Measurements from ENCODE around the gene SERPINI2.

The SERPINI2 gene, protein sequence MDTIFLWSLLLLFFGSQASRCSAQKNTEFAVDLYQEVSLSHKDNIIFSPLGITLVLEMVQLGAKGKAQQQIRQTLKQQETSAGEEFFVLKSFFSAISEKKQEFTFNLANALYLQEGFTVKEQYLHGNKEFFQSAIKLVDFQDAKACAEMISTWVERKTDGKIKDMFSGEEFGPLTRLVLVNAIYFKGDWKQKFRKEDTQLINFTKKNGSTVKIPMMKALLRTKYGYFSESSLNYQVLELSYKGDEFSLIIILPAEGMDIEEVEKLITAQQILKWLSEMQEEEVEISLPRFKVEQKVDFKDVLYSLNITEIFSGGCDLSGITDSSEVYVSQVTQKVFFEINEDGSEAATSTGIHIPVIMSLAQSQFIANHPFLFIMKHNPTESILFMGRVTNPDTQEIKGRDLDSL

DNA sequence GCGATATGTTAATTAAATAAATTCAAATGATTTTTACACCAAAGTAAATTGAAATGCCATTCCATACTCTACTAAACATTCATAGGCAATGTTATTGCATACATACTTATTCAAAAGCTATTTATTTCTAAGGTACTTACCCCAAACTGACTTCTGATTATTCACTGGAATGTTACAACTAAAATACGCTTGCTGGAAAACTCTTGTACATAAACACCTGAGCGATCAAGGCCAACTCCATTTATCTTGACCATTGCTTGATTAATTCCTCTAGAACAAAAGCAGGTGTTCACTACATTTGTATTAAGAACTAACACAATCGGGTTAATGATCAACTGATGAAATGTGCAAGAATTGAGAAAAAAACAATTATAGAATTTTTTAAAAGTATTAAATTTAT is at the start of gene SERPINI2:
TSS of gene SERPINI2 (minus strand) at position 180 of the 400 bp plus-strand sequence. CDS start 2,208 bp downstream, outside the sequence.
- no peak for DNase-seq (ENCODE audit: low spot score)

DNA sequence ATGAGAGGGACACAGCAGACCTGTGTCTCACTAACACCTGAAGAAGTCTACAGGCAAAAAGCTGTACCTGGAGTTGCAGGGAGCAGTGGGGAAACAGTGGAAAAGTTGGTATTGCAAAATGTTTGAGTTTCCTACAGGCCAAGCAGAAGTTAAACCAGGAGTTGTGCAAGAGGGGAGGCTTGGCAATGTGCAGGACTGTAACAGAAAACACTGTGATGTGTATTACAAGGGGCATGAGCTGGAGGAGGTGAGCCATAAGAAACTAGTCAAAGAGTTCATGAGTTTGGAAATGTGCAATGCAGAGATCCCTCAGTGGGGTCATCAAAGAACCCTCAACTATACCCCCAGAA is 47.1 kb upstream of the SERPINI2 start:
- DNase-seq (ENCODE audit: low spot score), result no peak

DNA sequence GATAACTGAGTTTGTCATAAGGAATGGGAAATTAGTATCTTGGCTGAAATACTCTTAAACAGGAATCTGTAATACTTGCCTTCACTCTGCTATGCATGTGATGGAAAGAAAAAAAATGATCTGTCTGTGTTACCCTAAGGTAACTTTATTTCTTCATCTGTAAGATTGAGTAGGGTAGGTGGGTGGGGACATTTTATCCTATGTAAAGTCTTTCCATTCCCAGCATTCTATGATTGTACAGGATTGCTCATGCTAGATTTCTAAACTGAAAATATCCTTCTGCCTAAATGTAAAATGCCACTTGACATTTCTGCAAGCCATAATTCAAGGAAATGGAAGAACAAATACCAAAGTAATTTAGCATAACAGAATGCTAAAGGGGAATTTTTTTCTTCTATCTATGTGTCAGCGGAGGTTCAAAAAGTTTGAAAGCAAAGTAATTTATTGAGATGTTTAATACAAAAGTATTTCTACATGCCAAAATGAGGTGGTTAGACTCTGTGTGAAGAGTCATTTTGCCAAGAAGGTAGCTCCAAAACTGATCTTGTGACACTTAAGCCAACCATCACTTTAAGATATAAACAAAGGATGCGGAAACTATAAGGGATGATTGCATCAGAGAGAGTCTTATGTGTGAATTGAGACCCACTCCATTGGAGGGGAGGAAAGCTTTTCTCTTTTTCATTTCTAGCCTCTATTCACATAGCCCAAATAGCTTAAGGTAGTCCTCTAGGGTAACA is 46.6 kb upstream of the SERPINI2 start:
- DNase-seq (ENCODE audit: low spot score), result no peak

DNA sequence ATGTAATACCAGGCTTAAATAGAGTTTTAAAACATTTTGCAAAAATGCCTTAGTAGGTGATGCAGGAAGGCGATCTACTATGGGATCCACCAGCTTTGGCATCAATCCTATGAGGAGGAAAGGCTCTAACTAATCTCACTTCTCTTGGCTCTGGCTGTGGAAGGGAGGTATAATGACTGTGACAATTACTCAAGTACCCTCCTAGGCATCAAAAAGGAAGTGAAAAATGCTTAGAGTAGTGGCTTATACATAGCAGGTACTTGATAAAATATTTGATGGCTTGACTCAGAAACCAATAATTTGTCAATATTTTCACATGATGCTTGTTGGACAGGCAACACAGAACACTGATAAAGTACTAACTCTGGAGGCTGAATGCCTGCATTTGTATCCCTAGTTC is 34.1 kb upstream of the SERPINI2 start:
- DNase-seq (ENCODE audit: low spot score), result no peak

DNA sequence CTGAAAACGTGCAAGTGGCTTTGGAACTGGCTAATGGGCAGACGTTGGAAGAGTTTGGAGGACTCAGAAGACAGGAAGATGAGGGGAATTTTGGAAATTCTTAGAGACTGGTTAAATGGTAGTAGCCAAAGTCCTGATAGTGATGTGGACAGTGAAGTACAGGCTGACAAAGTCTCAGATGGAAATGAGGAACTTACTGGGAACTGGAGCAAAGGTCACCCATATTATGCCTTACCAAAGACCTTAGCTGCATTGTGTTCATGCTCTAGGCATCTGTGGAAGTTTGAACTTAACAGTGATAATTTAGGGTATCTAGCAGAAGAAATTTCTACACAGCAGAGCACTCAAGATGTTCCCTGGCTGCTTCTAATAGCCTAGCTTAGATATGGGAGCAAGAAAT is 28.6 kb upstream of the SERPINI2 start:
- DNase-seq (ENCODE audit: low spot score), result no peak

DNA sequence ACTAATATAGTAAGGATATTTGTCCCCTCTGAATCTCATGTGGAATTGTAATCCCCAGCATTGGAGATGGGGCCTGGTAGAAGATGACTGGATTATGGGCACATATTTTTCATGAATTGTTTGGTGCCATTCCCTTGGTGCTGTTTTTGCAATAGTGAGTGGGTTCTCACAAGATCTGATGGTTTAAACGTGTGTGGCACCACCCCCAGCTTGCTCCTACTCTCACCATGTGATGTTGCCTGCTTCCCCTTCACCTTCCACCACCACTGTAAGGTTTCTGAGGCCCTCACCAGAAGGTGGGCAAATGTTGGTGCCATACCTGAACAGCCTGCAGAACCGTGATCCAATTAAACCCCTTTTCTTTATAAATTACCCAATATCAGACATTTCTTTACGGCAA is 28.1 kb upstream of the SERPINI2 start:
- DNase-seq (ENCODE audit: low spot score), result no peak

DNA sequence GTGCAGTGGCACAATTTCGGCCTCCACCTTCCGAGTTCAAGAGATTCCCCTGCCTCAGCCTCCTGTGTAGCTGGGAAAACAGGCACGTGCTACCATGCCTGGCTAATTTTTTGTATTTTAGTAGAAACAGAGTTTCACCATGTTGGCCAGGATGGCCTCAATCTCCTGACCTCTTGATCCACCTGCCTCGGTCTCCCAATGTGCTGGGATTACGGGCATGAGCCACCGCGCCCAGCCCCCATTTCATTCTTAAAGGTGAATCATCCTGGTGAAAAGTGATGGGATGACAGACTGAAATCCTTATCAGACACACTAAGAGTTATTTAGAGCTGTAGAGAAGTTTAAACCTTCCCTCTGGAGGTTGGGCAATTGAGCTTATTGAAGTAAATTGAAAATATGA is 24.1 kb upstream of the SERPINI2 start:
- no peak for DNase-seq (ENCODE audit: low spot score)

DNA sequence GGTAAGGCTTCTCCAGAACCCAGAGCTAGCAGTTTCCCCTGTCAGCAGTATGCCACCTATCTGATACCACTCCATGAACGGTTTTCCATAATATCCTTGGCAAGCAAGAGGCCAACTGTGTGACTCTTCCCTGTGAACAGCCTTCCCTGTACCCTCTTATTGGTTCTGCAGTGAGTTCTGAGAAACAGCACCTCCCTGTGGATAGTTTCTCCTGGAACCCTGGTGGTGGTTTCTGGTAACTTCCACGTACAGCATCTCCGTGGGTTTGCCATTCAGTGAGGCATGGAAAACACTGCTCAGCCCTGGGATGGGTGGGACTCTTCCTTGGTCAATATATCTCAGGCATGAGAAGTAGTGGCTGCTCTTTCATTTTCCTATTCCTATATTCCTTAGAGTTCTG is 19.4 kb upstream of the SERPINI2 start:
- no peak for DNase-seq (ENCODE audit: low spot score)

DNA sequence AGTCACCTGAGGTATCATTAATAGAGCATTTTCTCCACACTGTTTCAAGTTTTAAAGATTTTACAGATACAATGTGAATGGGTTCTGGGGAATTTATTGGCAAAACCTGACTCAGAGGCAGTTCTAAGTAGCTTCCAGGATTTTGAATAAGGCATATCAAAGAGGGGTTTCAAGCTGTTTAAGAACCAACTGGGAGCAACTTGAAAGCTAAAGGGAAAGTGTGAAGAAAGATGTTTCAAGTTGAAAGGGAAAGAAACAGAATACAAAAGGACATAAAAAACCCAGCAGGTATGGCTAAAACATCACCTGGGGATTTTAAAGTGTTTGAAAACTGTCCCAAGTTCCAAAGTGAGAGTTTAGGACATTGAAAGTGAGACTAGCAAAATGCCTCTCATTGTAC is 17.8 kb upstream of the SERPINI2 start:
- DNase-seq (ENCODE audit: low spot score), result no peak

DNA sequence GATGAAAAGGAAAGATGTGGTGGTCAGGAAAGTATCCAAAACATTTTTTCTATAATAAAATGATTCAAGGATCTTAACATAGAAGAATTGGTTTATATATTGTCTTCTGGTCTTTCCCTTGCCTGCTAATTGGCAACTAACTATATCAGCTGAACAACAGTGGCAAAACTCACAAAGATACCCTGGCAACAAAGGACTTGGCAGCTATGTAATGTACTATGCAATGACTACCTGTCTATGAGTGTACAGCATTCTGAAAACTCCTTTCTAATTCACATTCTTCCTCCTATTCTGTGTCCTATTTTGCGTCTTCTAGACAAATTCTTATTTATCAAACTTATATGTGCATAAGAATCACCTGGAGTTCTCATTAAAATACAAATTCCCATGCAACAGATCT is 15.7 kb upstream of the SERPINI2 start:
- DNase-seq (ENCODE audit: low spot score), result no peak

DNA sequence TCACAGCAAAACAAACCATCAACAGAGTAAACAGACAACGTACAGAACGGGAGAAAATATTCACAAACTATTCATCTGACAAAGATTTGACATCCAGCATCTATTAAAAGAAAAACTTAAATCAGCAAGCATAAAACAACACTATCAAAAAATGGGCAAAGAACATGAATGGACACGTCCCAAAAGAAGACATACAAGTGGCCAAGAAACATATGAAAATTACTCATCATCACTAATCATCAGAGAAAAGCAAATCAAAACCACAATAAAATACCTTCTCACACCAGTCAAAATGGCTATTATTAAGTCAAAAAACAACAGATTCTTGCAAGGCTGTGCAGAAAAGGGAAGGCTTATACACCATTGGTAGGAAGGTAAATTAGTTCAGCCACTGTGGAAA is 13.7 kb upstream of the SERPINI2 start:
- no peak for DNase-seq (ENCODE audit: low spot score)

DNA sequence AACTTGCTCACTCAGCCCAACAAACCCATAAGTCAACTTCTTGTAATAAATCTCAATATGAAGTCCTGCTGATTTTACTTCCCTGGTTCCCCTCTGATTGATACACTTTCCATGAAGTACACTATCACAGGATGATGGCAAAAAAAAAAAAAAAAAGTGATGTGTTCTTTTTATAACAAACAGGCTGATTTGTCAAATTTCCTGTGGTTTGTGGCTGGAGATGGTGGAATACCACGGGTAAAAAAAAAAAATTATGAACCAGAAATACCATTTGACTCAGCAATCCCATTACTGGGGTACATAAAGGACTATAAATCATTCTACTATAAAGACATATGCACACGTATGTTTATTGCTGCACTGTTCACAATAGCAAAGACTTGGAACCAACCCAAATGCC is 10.7 kb upstream of the SERPINI2 start:
- no peak for DNase-seq (ENCODE audit: low spot score)

DNA sequence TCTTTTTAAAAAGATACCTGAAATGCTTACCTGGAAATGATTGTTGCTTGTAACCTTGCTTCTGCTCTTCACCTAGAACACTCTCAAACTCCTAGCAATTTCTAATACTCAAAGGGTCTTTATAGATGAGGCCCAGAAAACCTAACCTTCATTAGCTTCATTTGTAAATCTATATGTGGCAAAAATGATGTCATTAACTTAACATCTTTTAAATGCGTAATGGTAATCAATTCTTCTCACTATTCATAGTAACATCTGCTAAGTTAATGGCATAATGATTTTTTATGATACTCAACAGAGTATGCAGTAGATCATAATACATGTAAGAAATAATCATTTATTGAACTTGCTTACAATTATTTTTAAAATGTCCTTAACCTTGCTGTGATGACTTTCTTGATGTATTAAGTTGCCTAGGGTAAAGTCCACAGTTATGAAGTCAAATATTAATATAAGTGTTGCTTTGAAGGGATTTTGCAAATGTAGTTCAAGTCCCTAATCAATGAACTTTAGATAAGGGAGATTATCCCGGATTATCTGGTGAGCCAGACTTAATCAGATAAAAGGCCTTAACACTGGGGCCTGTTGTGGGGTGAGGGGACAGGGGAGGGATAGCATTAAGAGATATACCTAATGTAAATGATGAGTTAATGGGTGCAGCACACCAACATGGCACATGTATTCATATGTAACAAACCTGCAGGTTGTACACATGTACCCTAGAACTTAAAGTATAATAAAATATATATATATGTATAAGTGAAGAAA is 10.1 kb upstream of the SERPINI2 start:
- no peak for DNase-seq (ENCODE audit: low spot score)

DNA sequence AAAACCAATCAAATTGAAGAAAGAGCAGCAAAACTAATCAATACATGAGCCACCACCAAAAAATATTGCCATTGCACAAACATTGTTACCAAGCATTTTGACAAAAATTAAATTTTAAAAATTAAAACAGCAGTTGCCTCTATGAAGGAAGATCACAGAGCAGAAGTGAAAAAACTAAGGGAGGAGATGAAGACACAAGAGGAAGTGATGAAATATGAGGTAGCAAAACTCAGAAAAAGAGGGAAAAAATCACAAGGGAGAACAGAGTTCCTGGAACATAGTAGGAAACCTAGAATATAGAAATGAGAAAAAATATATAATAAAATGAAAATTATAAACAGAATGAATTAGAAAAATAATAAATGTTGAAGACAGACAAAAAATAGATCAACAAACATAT is 7.3 kb upstream of the SERPINI2 start:
- no peak for DNase-seq (ENCODE audit: low spot score)

DNA sequence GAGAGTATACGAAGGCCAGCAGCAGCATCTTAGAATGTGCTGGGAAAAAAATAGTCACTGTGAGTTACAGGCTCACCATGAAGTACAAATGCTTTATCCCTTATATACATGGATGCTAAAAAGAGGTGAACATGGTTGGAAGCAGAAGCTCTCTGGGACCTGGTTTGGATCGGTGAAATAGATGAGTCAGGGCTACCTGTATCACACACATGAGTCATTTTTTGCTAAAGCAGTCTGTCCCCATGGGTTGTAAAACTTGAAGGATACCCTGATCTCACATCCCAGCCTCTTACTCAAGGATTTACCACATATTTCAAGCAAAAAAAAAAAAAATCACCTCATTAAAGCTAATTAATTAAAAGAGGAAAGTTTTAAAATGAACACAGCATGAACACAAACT is 6.9 kb upstream of the SERPINI2 start:
- DNase-seq (ENCODE audit: low spot score), result no peak

DNA sequence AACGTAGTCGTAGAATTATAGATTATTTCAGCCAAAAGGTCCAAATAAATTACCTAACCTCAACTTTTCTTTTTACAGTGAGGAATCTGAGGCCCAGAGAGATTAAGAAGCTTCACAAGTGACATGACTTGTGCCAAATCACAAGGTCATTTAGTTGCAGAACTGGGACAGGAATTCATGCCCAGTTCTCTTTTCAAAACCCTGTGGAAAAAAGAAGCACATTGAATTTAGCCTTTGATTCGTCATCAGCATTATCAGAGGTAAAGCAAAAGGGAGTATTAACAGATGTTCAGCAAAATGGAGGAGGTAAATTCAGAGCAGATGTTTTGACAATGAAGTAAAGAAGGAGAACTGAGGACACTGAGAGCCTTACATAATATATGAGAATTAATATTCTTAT is 4.5 kb downstream of the SERPINI2 start:
- no peak for DNase-seq (ENCODE audit: low spot score)

DNA sequence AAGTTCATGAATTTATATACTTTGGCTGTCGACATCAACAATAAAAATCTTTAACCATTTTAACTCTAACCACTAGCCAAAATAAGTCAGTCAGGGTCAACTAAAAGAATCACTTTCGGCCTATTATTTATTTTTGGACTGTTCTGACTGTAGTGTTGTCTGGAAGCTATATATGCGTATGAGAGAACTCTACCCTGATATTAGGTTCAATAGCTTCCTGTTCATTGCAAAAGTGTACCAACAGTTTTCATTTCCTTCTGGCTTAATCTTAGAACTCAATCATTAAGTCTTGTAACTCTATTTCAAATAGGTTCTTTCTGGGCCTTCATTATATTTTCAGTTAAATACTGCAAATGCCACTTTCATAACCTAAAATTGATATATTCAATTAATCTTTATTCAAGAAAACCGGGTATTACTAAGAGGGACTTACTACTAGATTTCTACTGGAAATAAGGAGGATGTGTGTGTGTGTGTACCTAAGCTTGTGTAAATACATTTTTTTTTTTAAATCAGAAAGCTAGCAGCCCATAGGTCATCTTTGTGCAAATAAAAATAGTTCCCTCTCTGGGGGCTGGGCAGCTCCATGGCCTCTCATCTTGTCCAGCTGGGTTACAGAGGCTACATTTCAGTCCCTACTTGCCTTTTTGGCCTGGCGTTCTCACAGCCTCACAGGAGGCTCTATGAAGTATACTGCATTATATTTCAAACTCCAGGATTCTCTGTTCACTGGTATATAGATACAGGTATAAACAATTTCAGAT is 5.8 kb downstream of the SERPINI2 start:
- no peak for DNase-seq (ENCODE audit: low spot score)

DNA sequence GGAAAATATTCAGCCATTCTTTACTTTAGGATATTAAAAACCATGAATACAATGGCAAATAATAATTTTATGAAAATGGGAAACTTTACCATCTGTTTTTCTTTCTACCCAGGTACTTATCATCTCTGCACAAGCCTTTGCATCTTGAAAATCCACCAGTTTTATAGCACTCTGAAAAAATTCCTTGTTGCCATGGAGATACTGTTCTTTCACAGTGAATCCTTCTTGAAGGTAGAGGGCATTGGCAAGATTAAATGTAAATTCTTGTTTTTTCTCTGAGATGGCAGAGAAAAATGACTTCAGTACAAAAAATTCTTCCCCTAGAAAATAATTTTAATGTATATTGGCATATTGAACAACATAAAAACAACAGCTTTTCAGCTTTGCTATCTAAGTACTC is 6.9 kb downstream of the SERPINI2 start:
- DNase-seq (ENCODE audit: low spot score), result no peak

DNA sequence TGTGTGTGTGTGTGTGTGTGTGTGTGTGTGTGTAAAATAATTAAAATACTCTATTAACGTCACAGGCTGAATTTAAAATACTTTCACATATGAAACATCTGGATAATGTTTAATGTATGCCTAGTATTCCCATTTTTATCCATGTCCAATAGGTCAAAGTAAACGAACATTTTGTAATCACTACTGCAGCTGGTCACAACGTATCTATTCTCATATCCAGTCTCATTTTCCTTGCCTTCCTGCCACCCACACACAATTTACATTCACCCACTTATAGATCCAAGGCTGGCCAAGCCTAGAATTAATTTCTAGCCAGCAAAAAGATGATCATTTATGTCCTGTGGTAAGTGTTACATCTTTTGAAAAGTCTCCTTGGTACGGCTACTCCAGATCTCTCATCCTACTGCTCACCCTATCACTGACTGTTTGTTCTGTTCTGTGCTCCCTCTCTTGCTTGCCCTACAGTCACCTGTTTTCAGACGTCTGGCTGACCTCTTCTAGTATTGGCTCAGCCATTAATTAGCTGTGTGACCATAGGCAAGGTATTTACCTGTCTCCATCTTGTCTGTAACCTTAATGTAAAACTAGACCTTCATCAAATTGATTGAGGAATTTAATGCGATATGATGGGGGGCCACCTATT is 17.6 kb downstream of the SERPINI2 start:
- DNase-seq (ENCODE audit: low spot score), result no peak

DNA sequence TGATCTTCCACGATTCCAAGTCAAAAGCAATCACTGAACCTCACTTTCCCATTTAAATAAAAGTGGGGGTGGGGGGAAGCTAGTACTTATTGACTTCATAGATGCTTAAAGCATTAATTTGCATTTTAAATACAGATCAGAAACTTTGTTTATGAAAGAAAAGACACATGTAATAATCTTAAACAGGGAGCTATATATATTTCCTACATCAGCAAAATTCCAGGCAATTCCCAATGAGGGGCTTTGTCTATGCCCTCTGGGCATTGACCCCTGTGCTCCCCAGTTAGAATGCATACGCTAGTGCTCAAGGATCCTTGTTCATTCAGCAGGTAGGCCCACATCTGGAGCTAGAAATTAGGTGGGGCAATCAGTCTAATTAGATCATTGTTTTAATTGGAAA is 20.0 kb downstream of the SERPINI2 start:
- DNase-seq (ENCODE audit: low spot score), result no peak

DNA sequence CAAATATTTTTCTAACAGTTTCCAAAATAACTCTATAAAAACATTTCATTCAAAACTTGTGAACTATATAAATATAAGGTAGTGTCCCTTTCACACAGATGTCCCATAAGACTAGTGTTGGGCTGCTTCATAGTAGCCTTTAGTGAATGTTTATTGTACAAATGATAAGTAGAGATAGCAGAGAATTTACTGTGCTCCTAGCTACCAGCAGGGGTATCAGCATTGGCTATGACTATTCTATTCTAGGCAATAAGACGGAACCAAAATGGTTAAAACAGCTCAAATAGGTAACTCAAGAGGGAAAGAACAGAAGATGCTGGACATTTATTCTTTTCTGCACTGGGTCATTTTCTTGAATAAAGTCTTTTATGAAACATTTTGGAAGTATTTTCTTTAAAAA is 22.6 kb downstream of the SERPINI2 start:
- no peak for DNase-seq (ENCODE audit: low spot score)

DNA sequence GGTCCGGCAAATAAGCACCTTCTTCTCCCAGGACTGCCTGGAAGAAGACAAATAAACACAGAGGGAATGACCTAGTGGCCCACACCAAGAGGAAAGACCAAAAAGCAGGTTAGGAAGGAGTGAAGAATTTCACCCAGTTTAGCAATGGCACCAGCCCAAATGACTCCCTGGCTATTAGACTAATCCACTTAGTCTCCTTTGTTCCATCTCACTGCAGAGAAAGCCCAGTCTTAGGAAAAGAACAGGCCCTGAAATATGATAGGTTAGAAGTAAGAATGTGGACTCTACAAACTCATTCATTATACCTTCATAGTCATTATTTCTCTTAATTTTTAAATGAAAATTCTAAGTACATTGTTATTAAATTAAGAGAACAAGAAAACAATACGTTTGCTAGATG is 23.2 kb downstream of the SERPINI2 start:
- DNase-seq (ENCODE audit: low spot score), result no peak

All from SW480 (cell line).